ENCODE results near the gene NSG1.

DNA sequence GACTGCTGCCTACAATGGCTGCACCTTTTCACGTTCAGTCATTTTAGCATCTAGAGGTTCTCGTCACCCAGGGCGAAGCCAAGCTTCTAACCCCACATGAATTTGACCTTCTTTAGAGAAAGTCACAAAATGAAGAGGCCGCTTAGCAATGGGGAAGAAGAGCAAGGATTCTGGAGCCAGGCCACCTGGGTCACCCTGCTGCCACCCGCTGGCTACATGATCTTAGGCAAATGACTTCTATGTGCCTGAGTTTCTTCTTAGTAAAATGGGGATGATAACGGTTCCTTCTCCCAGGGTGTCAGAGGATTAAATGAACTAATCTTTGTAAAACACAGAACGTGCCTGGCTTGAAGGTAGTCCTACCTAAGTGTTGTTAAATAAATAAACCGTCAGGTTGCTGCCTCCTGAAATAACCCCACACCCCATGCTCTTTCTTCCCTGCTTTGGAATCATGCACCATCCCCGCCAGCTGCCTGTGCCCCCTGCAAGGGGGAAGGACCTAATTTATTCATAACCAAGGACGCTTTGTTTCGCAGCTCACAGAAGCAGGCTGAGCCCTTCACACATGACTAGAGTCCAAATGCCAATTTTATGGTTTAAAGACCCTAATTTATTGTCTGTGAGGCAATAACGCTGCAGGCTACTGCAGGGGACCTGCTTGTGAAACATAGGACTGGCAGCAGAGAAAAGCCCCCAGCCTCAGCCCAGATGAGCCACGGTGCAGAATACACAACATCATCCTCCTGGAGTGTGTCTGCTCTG lies 28.6 kb upstream of the NSG1 start:
- TF ChIP-seq EP300 (IDR thresholded peaks at IDR 0.05) = no peak
- TF ChIP-seq, protein P1, sequence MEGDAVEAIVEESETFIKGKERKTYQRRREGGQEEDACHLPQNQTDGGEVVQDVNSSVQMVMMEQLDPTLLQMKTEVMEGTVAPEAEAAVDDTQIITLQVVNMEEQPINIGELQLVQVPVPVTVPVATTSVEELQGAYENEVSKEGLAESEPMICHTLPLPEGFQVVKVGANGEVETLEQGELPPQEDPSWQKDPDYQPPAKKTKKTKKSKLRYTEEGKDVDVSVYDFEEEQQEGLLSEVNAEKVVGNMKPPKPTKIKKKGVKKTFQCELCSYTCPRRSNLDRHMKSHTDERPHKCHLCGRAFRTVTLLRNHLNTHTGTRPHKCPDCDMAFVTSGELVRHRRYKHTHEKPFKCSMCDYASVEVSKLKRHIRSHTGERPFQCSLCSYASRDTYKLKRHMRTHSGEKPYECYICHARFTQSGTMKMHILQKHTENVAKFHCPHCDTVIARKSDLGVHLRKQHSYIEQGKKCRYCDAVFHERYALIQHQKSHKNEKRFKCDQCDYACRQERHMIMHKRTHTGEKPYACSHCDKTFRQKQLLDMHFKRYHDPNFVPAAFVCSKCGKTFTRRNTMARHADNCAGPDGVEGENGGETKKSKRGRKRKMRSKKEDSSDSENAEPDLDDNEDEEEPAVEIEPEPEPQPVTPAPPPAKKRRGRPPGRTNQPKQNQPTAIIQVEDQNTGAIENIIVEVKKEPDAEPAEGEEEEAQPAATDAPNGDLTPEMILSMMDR (IDR thresholded peaks at IDR 0.05) = no peak
